ENCODE data around the gene SSC4D.
"Not testable (repeated sequence)": the region's sequence is repeated elsewhere in the genome, so short reads cannot be mapped to it uniquely, and the experiment has no call there.

The SSC4D gene

DNA sequence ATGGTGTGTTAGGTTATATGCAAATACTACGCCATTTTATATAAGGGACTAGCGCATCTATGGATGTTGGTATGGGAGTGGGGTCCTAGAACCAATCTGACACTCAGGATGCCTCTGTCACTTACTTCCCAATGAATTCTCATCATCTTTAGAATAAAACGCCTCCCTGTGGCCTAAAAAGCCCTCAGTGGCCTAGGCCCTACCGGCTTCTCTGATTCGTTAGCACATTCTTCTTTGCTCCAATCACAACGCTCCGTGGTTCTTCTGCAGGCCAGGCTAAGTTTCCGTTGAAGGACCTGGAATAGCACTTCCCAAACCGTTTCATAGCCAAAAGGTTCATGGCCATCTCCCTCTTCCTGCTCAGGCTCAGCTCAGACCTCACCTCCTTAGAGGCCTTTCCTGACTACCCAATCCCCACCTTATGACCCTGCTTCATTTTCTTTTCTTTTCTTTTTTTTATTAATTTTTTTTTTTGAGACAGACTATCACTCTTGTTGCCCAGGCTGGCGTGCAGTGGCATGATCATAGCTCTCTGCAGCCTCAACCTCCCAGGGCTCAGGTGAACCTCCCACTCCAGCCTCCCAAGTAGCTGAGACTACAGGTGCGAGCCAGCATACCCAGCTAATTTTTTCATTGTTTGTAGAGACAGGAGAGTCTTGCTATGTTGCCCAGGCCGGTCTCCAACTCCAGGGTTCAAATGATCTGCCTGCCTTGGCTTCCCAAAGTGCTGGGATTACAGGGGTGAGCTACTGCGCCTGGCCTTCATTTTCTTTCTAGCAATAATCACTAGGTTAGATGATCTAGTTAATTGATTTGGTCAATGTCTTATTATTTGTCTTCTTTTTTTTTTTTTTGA lies 26.2 kb downstream of the SSC4D start:
- no peak for DNase-seq (ENCODE audit: low read depth in 3 of 3)

DNA sequence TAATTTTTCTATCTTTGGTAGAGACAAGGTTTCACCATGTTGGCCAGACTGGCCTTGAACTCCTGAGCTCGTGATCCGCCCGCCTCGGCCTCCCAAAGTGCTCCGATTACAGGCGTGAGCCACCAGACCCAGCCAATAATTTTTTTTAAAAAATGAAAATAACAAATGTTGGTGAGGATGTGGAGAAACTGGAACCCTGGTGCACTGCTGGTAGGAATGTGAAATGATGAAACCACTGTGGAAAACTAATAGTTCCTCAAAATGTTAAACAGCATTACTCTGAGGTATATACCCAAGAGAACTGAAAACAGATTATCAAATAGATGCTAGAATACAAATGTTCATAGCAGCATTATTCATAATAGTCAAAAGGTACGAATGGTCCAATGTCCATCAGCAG lies 27.7 kb downstream of the SSC4D start:
- no peak for DNase-seq (ENCODE audit: low read depth in 3 of 3)

- no peak for DNase-seq (ENCODE audit: low read depth in 3 of 3)
Measured at GRCh38 chr7:76380623-76380966, 28.9 kb downstream of the SSC4D start.

- no peak for DNase-seq (ENCODE audit: low read depth in 3 of 3)
Measured at GRCh38 chr7:76377186-76377918, 32.1 kb downstream of the SSC4D start.

DNA sequence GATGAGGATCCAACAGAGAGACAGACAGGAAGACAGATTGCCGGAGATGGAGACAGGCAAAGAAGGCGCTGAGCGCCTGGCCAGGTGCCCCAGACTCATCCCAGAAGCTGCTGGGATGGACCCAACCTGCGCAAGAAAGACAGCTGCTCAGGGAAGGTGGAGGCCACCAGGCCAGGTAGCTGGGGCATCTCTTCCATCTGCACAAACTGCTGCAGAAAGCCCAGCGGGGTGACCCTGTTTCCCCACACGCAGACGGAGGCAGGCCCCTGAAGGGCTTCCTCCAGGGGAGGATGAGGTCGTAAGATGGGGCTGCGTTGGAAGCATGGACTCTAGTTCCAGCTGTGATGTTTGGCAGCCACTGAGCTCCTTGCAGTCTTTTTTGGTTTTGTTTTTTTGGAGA lies 34.2 kb downstream of the SSC4D start:
- no peak for DNase-seq (ENCODE audit: low read depth in 3 of 3)

DNA sequence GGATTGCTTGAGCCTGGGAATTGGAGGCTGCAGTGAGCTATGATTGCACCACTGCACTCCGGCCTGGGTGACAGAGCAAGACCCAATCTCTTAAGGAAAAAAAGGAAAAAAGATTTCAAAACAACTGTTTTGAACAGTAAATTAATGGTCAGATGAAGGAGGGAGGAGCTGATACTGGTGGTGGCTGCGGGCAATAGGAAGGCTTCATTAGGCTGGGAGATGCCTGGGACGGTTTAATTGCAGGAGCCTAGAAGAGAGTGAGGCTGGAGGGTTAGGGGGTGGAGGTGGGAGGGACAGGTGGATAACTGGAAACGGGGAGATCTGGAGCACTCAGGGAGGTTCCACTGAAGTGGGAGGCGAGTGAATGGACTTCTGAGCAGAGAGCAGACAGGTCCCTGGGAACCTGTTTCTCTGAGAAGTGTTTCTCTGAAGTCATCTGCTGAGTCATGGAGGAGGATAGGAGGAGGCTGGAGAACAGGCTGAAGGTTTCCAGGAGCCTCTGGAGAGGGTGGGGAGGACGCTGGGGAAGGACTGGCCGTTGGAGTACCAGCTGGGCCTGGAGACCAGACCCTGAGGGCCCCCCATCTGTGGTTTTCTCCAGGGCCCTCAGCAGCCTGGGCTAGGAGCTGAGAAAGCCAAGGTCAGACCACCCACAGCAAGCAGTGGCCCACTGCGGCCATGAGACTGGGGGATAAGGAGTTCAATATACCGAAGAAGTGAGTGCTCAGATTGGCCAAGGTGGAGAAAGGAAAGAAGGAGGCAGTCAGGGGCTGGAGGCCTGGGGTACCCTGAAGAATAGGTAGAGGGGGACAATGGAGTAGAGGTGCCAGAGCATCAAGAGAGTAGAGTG lies 36.3 kb downstream of the SSC4D start:
- DNase-seq (ENCODE audit: low read depth in 3 of 3) = no peak

- DNase-seq (ENCODE audit: low read depth in 3 of 3) = no peak
Measured at GRCh38 chr7:76371396-76371795, 38.1 kb downstream of the SSC4D start.

DNA sequence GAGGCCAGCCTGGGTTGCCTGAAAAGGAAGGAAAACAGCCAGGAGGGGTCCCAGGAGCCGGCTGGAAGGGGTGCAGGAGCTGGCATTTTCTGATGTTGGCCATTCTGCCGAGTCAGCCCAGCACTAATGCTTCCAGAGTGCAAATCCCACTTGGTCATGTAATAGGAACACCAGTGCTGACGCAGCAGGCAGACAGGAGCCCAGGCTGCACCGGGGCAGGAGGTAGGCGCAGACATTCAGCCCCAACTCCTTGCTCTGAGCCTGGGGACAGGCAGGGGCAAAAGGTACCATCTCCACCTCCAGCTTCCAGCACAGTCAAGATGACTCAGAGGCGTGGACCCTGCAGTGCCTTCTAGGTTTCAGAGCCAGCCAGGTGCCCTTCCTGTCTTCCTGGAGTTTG lies 40.5 kb downstream of the SSC4D start:
- DNase-seq (ENCODE audit: low read depth in 3 of 3) = no peak

DNA sequence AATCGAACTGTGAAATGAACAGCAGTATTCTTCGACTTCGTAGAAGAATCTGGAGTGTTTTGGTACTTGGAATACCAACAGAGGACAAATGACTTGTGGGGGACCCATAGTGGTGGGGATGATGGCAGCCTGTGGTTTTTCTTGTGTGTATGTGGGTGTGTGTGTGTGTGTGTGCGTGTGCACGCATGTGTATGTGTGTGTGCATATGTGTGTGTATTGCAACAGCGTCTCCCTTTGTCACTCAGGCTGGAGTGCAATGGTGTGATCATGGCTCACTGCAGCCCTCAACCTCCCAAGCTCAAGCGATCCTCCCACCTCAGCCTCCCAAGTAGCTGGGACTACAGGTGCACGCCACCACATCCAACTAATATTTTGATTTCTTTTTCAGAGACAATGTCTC lies 41.3 kb downstream of the SSC4D start:
- DNase-seq (ENCODE audit: low read depth in 3 of 3) = no peak

DNA sequence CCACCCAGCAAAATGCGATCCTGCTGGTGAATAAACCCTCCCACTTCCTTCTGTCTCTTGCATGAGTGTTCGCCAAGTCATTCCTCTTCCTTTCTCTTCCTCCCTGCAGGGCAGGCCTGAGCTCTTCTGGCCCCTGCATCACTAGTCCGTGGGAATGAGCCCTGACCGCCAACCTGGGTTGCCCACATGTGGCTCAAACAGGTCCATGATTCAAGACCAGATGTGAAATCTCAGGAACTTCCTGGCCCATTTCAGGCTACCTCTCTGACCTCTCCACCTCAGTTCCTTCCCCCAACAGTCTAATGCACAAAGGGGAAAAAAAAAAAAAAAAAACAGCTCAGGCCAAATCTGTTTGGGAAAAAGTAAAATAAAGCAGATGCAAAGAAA lies 45.3 kb downstream of the SSC4D start:
- DNase-seq (ENCODE audit: low read depth in 3 of 3) = no peak

GRCh38 chr7:76363754-76364153 lies 45.7 kb downstream of the SSC4D start:
- not testable (repeated sequence) for DNase-seq (ENCODE audit: low read depth in 3 of 3)

- no peak for DNase-seq (ENCODE audit: low read depth in 3 of 3)
Measured at GRCh38 chr7:76359978-76360638, 49.4 kb downstream of the SSC4D start.

DNA sequence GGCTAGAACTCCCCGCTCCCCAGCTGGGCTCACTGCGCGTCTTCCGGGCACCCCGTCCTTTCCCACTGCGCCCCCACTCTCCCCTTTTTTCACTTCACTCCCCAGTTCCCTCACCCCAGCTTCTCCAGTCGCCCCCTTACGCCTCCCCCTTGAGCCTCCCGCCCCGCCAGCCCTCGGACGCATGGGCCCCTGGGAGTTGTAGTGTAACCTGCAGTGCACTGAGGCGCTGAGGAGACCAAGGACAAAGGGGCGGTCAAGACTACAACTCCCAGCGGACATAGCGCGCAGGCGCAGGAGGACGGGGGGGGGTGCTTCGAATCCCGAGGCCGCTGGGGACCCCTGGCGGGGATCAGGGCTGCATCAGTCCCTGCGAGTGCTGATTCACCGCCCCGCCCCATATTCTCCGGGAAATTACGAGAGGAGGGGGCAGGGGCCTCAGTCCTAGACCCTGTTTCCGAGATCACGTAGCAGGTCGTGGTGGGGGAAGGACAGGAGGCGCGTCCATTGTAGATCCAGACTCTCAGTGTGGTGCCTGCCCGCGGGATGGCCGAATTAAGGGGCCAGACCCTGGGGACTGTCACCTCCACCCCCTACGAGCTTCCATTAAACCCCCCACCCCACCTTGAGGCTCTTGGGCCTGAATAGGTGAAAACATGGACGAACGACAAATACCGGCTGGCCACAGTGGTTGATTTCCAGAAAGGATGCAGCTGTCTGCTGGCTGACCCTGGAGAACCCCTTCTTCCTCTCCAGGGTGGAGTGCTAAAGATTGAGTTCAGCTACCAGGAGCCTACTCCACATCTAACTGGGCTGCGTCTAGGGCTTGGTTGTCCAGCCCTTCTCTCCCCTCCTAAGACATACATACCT lies 50.2 kb downstream of the SSC4D start:
- DNase-seq (ENCODE audit: low read depth in 3 of 3) = peak; percentile 82 to 89 (median 87)

DNA sequence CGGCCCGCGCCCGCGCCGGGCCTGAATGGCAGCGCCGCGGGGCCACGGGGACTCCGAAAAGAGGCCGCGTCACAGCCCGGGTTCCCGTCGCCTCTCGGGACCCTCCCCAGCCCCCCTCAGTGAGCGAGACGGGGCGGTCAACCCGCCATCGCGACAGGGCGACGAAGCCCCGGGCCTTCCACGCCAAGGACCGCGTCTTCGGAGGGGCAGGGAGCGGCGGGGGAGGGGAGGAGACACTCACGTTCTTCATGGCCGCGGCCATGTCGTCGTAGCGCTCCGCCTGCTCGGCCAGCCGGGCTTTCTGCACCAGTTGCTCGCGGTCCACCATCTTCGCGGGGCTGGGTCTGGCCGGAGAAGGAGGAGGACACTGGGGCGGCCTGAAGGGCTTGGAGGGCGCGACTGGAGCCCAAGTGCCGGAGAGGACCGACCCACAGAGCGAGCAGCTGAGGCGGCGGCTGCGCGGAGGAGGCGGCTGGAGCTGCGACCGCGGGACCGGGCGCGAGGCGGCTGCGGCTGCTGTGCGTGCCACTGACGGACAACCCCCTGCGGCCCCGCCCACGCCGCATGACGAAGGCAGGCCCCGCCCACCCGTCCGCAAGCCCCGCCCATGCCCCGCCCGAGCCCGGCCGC lies 50.9 kb downstream of the SSC4D start, which contains the start of gene YWHAG:
Gene YWHAG, minus strand, starts transcription at position 511 of the 630 bp plus-strand sequence. Its CDS starts 183 bp downstream, at position 328.
- peak; percentile 81 to 92 (median 82) for DNase-seq (ENCODE audit: low read depth in 3 of 3)

- peak; percentile 36 to 48 (median 47) for DNase-seq (ENCODE audit: low read depth in 3 of 3)
Measured at GRCh38 chr7:76358011-76358480, 51.5 kb downstream of the SSC4D start.

- DNase-seq (ENCODE audit: low read depth in 3 of 3) = no peak
Measured at GRCh38 chr7:76357475-76358010, 52.0 kb downstream of the SSC4D start.

DNA sequence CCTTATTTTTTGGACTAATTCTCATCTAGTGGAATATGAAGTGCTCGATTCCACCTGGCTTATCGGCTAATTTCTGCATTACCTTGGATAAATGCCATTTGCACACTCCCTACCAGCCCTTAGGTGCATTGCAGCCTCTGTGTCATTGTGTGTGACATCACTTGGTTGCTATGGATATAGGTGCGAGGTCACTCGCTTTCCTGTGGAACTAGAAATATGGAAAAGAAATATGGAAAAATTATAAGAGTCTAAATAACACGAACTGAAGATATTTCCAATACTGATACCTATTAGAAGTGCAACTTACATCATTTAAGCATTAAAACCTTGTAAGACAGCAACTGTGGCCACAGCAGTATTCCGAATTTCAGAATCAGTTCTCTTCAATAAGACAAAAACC lies 52.7 kb downstream of the SSC4D start:
- DNase-seq (ENCODE audit: low read depth in 3 of 3) = no peak

DNA sequence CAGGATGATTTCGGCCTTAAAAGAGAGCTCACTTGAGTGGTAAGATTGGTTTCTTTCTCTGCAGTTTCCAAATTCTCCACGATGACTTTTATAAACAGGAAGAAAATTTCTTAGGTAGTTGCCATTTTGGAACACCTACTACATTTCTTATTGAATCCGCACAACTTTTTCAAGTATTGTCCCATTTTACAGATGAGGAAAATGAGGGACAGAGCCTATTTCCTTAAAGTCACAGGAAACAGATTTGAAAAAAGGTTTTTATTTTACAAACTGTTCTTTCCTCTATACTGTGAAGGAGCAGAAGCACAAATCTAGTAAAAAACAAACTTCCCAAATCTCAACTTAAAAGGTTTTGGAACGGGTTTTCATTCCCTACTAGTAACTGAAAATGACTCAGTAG lies 53.4 kb downstream of the SSC4D start:
- DNase-seq (ENCODE audit: low read depth in 3 of 3) = no peak

DNA sequence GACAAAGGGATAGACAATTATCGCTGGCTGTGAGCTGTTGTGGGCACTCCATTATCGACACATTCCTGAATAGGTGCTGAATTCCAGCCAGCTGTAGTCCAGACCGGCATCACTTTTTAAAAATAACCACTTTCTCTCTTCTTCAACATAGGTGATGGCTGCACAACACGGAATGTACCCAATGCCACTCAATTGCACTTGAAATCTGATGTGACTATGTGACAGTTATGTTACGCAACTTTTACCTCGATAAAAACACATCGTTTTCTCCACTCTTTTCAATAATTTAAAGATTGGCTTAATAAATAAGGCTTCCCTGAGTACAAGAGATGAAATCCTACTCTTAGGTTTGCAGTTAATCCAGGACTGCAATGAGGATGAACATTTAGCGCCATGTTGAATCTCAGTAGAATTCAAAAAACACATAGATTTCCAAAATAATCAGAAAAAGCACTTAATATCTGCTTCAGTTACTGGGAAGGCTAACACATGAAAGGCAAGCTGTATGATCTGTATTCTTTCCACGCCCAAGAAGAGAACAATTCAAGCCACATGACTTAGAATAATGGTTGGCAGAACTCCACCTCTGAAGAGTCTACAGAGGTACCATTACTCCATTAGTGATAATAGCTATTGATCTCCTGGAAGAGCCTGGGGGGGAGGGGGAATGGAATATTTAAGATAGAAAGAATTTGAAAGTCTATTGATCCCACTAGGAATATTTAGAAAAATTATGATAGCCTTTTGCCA lies 54.3 kb downstream of the SSC4D start:
- DNase-seq (ENCODE audit: low read depth in 3 of 3) = no peak
